HG03565 (cell line): ENCODE measurements around the gene LRRC26.

Experiments
- ATAC-seq: cut with Tn5 transposase; IDR thresholded peaks from one replicate; pipeline ENCODE4 v1.9.1; 2021; ENCODE audit warnings: mild to moderate bottlenecking, moderate library complexity; ENCODE audit not compliant: unreplicated experiment

The LRRC26 gene

GRCh38 chr9:137168904-137169856 lies 671 bp downstream of the LRRC26 start:
- no peak for ATAC-seq

GRCh38 chr9:137168573-137168903 lies 1.3 kb downstream of the LRRC26 start:
- no peak for ATAC-seq

GRCh38 chr9:137167747-137168572 lies 1.9 kb downstream of the LRRC26 start:
- no peak for ATAC-seq

GRCh38 chr9:137167277-137167746 lies 2.5 kb downstream of the LRRC26 start:
- ATAC-seq = no peak

DNA sequence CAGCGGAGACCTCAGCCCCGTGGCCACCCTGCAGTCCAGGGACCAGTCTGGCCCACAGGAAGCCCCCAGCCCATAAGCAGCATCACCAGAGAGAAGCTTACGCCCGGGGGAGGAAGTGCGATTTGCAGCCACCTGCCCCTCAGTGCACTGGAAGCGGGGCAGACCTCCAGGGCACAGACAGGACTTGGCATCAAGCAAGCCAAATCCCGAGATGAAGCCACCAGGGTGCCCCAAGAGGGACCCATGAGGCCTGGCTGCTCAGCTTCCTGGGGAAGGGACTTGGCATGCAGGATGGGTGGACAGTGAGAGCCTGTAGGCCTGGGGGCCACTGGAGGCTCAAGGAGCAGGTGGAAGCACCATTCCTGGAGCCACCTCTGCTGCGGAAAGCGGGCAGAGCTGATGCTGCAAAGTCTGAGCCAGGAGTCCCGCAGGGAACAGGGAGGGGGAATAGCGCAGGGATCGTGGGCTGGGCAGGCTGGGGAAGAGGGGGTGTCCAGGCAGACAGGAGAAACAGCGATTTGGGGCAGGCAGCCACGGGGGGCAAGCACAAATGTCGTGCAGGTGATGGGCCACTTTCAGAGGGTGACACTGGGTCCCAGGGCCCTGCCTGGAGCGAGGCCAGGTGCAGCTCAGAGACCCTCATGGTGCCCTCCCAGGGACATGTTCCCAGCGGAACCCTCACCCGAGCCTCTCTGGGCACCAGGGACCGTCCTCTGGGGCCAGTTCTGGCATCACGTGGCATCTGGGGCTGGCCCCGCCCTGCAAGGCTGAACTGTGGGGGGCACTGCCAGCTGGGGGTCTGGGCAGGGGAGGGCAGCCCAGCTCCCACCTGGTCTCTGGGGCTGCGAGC lies 3.2 kb downstream of the LRRC26 start:
- no peak for ATAC-seq

- ATAC-seq = no peak
Measured at GRCh38 chr9:137165250-137165836, 4.5 kb downstream of the LRRC26 start.

GRCh38 chr9:137164370-137165249 lies 5.2 kb downstream of the LRRC26 start:
- ATAC-seq = no peak

DNA sequence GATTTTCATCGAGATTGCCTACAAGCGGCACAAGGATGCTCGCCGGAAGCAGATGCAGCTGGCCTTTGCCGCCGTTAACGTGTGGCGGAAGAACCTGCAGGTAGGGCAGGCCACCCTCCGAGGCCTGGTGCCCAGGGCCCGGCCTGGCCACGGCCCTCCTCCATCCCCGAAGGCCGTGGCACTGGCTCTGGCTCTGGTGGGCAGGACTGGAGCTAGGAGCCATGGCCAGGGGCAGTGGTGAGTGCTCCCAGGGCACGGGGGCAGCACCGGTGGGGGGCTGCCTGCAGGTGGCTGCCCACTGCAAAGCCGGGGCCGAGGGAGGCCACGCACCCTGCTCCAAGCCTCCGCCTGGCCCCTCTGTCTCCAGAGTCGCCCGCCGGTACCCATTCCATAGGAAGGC lies 6.0 kb downstream of the LRRC26 start:
- no peak for ATAC-seq

DNA sequence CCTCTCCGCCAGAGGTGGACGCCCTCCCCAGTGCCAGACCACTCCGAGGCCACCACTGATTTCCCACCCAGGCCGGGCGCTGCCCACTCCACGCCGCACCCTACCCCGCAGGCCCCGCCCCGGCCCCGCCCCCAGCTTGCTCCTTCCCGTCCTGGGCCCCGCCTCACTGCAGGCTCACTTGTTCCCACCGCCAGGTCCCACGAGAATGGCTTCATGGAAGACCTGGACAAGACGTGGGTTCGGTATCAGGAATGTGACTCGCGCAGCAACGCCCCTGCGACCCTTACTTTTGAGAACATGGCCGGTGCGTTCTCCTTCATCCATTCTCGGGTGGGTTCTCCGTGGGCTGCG lies 6.5 kb downstream of the LRRC26 start:
- ATAC-seq = no peak

- no peak for ATAC-seq
Measured at GRCh38 chr9:137162505-137163364, 7.1 kb downstream of the LRRC26 start.

- ATAC-seq = no peak
Measured at GRCh38 chr9:137161558-137162486, 8.0 kb downstream of the LRRC26 start.

DNA sequence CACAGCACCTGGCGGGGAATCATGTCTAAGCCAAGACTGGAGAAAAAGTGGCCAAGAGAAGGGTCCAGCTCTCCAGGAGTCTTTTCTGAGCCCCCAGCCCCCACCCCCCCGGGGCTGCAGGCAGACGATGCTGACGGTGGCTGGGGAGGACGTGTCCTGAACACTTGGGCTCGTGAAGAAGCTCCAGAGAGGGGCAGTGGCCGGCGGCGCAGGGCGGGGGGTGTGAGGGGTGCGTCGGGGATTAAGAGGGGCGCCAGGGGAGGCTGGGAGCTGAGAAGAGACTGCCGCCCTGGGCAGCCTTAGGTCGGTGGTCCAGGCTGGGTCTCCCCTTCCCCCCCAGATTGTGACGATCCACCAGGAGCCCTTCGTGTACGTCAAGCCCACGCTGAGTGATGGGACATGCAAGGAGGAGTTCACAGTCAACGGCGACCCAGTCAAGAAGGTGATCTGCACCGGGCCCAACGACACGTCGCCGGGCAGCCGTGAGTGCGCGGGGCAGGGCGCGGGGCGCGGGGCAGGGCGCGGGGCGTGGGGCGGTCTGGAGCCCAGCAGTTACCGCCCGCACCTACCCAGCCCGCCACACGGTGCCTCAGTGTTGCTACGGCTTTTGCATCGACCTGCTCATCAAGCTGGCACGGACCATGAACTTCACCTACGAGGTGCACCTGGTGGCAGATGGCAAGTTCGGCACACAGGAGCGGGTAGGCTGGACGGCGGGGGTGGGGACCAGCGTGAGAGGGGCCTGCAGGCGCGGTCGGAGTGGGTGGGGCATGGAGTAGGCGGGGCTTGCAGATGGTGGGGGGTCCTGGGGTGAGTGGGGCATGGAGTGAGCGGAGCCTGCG lies 8.9 kb downstream of the LRRC26 start:
- no peak for ATAC-seq

DNA sequence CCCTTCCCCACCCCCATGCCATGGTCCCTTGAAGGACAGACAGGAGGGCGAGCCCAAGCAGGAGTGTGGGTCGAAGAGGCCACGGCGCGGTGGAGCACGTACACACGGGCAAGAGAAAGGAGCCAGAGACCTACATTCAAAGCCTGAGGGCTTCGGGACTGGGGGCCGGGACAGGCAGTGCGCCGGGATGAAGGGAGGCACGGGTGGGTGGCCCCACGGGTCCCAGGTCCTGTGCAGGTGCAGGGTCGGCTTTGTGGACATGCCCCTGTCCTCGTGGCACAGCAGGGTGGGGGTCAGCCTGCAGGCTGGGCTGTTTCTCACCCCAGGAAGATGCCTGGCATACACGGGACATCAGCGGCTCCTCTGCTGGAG lies 9.8 kb downstream of the LRRC26 start:
- no peak for ATAC-seq

DNA sequence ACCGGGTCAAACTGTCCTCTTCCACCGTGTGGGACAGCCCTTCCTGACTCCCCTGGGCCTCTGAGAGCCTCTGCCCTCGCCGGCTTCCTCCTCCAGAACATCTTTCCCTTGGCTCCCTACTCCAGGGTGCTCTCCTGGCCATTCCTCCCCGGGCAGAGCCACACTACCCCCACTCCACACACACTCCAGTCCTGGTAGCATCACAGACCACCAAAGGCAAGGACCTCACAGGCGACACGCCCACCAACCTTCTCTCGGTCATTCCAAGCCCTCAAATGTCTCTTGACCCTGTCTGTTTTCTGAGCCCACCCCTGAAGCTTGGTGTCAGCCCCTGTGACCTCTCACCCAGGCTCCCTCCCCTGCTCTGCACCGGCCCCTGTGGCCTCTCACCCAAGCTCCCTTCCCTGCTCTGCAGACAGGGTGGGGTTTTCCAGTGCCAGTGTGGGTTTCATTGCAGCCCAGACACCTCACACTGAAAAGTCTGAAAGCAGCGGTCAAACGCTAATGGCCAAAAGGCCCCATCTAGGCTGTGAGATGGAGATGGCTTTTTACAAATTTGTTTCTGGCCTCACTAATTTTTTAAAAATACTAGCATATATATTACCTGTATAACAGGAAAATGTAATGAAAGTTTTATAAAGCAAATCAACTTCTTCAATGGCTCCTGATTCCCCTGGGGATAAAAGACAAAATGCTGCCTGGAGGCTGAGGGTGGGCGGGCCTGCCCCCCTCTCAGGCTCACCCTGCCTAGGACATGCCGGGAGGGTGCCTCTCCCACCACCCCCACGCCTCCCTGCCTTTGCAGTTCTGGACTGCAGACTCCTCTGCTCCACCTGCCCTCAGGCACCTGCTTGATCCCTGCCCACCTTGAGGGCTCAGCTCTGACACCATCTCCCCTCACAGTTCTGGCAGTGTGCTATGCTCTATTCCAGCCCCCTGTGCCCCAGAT lies 10.5 kb downstream of the LRRC26 start:
- no peak for ATAC-seq

- no peak for ATAC-seq
Measured at GRCh38 chr9:137158625-137159024, 11.2 kb downstream of the LRRC26 start.
